Right lobe of liver (tissue), 4 donors: ENCODE data around the gene MMP3.

Experiments
- CTCF ChIP-seq, 4 donors: fragments of 200-600 bp in 3 of 4; fragments of 450-650 bp in 1 of 4; IDR thresholded peaks; one replicate each; pipeline versions ENCODE4 v1.5.1 to v1.8.0; 2016 to 2022; ENCODE audit warnings: antibody characterized with exemption in 4 of 4, mild to moderate bottlenecking in 2 of 4
- POLR2A ChIP-seq: fragments of 450-650 bp; IDR thresholded peaks from one replicate; pipeline ENCODE4 v1.6.1; 2017; ENCODE audit warnings: antibody characterized with exemption, mild to moderate bottlenecking
- donor health status: DM: no; HTN: no; CAD: no.
- donor health status: DM: no; HTN: no; CAD: no.
- donor health status: DM: no; HTN: yes; CAD: no.

GRCh38 chr11:102891736-102892135, 48.3 kb upstream of the MMP3 start:
- no peak for TF ChIP-seq POLR2A
- no peak for TF ChIP-seq CTCF (IDR thresholded peaks at IDR 0.05)
